ENCODE data around the gene MVB12B.

DNA sequence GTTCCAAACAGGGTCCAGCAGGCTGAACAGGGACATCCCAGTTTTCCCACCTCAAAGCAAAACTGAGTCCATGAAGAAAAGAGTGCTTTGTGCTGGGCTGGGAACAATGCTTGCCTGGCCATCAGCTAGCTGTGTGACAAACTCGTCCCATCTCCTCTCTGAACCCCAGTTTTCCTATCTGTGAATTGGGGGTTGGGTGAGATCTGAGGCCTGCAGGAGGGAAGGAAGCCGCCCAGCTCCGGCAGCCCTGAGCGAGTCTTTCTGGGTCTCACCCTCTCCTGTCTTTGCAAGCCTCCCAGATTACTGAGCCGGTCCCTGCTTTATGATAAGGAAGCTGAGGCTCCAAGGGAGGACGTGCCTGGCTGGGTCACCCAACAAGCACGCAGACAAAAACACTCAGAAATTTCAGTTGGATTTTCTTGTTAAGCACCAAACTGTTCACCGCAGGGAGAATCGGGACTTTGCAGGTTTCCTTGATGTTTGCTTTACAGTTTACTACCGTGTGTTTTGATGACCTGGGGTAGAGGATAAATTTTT, 204.5 kb downstream of the MVB12B start:
- TF ChIP-seq, protein P1, sequence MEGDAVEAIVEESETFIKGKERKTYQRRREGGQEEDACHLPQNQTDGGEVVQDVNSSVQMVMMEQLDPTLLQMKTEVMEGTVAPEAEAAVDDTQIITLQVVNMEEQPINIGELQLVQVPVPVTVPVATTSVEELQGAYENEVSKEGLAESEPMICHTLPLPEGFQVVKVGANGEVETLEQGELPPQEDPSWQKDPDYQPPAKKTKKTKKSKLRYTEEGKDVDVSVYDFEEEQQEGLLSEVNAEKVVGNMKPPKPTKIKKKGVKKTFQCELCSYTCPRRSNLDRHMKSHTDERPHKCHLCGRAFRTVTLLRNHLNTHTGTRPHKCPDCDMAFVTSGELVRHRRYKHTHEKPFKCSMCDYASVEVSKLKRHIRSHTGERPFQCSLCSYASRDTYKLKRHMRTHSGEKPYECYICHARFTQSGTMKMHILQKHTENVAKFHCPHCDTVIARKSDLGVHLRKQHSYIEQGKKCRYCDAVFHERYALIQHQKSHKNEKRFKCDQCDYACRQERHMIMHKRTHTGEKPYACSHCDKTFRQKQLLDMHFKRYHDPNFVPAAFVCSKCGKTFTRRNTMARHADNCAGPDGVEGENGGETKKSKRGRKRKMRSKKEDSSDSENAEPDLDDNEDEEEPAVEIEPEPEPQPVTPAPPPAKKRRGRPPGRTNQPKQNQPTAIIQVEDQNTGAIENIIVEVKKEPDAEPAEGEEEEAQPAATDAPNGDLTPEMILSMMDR (IDR thresholded peaks at IDR 0.05), result no peak
- no peak for TF ChIP-seq POLR2A (IDR thresholded peaks at IDR 0.05)
